ENCODE measurements around the gene PODN. TPM values are rescaled to one million over a fixed set of nuclear protein-coding genes. Genes with fewer than 3 reads are reported as not detected.

PODN gene
- total and polyA plus RNA-seq, 3 donors from 2014 or later = 69.3 to 104 (median 87.5) TPM

DNA sequence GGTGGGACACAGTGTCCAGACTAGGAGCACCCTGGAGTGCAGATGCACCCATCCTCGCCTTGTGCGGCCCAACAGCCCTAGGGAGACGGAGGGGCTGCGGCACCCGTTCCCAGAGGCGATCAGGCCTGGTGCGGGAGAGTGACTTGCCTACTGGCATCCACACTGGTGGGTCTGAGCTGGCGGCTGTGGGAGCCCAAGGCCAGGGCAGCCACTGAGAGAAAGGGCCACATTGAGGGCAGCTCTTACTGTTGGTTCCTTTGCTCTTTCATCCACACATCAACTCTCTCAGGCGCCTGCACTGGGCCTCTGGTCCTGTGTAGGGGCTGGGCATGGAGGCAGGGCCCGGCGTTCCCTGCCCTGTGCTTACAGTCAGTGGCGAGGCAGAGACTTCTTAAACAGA is 8.6 kb downstream of the PODN start:
- peaks cover 15% of the 10 kb centered on the region for H3K4me1 ChIP-seq
- intact Hi-C loops (cut with DNase I; ENCODE audit: low total_unique reads) = no loop called here
- H3K27me3 ChIP-seq = no peaks in the 10 kb centered on the region
- H3K4me3 ChIP-seq = no peak overlapping the region
- no peak for DNase-seq
- no peak for TF ChIP-seq POLR2A (IDR thresholded peaks at IDR 0.05)
- TF ChIP-seq CTCF (IDR thresholded peaks at IDR 0.05) = no peak
- no peaks in the 10 kb centered on the region for H3K9me3 ChIP-seq
- no peak overlapping the region for H3K27ac ChIP-seq
- H3K36me3 ChIP-seq (ENCODE audit: low read depth, missing control alignments) = no peaks in the 10 kb centered on the region
- WGBS, 2 donors = 95 to 98% methylated on average over 10 to 12 of the region's 12 CpGs

- intact Hi-C loops (cut with DNase I; ENCODE audit: low total_unique reads) = no loop called here
- H3K4me1 ChIP-seq = peaks cover 15% of the 10 kb centered on the region
- H3K36me3 ChIP-seq (ENCODE audit: low read depth, missing control alignments) = no peaks in the 10 kb centered on the region
- WGBS, 2 donors = 76 to 86% methylated on average over 8 to 16 of the region's 17 CpGs
- TF ChIP-seq POLR2A (IDR thresholded peaks at IDR 0.05) = no peak
- H3K4me3 ChIP-seq = no peak overlapping the region
- H3K27me3 ChIP-seq = no peaks in the 10 kb centered on the region
- H3K27ac ChIP-seq = no peak overlapping the region
- DNase-seq = no peak
- H3K9me3 ChIP-seq = no peaks in the 10 kb centered on the region
Observed at GRCh38 chr1:53071167-53071865, 9.3 kb downstream of the PODN start.

GRCh38 chr1:53071915-53072314 is 9.9 kb downstream of the PODN start:
- TF ChIP-seq CTCF (IDR thresholded peaks at IDR 0.05) (no peak), POLR2A (IDR thresholded peaks at IDR 0.05) (no peak)
- Histone ChIP-seq H3K27ac (no peak overlapping the region), H3K27me3 (no peaks in the 10 kb centered on the region), H3K9me3 (no peaks in the 10 kb centered on the region), H3K36me3 (ENCODE audit: low read depth, missing control alignments) (no peaks in the 10 kb centered on the region), H3K4me1 (peaks cover 15% of the 10 kb centered on the region), H3K4me3 (no peak overlapping the region)
- WGBS, 2 donors = 90 to 99% methylated on average over 1 of the region's 1 CpG
- intact Hi-C loops (cut with DNase I; ENCODE audit: low total_unique reads) = no loop called here
- no peak for DNase-seq

- intact Hi-C loops (cut with DNase I; ENCODE audit: low total_unique reads) = no loop called here
- 69 to 73% methylated on average over 7 of the region's 7 CpGs for WGBS, 2 donors
- no peaks in the 10 kb centered on the region for H3K27me3 ChIP-seq
- H3K9me3 ChIP-seq = no peaks in the 10 kb centered on the region
- peaks cover 15% of the 10 kb centered on the region for H3K4me1 ChIP-seq
- DNase-seq = no peak
- H3K27ac ChIP-seq = peak overlapping the region; percentile 68 to 72
- no peak for TF ChIP-seq CTCF (IDR thresholded peaks at IDR 0.05)
- no peak for TF ChIP-seq POLR2A (IDR thresholded peaks at IDR 0.05)
- H3K36me3 ChIP-seq (ENCODE audit: low read depth, missing control alignments) = no peaks in the 10 kb centered on the region
- H3K4me3 ChIP-seq = no peak overlapping the region
Observed at GRCh38 chr1:53073287-53073686, 11.3 kb downstream of the PODN start.

- no peaks in the 10 kb centered on the region for H3K36me3 ChIP-seq (ENCODE audit: low read depth, missing control alignments)
- 36 to 39% methylated on average over 5 to 10 of the region's 10 CpGs for WGBS, 2 donors
- no peaks in the 10 kb centered on the region for H3K27me3 ChIP-seq
- peak overlapping the region; percentile 68 to 72 for H3K27ac ChIP-seq
- H3K4me1 ChIP-seq = peaks cover 15% of the 10 kb centered on the region
- intact Hi-C loops (cut with DNase I; ENCODE audit: low total_unique reads) = no loop called here
- no peak overlapping the region for H3K4me3 ChIP-seq
- TF ChIP-seq CTCF (IDR thresholded peaks at IDR 0.05) = no peak
- no peak for TF ChIP-seq POLR2A (IDR thresholded peaks at IDR 0.05)
- no peaks in the 10 kb centered on the region for H3K9me3 ChIP-seq
- peak; percentile 73 for DNase-seq
Observed at GRCh38 chr1:53073868-53074311, 11.9 kb downstream of the PODN start.
